ENCODE data around the gene WDR7.
"Not testable (repeated sequence)": the region's sequence is repeated elsewhere in the genome, so short reads cannot be mapped to it uniquely, and the experiment has no call there.

The WDR7 gene

DNA sequence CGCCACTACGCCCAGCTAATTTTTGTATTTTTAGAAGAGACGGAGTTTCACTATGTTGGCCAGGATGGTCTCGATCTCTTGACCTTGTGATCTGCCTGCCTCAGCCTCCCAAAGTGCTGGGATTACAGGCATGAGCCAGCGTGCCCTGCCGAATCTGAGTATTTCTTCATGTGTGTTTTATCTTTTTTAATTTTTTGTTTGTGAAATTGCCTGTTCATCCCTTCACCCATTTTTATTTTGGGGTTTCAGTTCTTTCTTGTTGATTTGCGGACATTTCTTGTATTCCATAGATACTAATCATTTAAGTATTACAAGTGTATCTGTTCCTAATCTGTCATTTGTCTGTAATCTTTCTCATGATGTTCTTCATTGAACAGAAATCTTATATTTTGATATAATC lies 3.1 kb downstream of the WDR7 start:
- not testable (repeated sequence) for DNase-seq (ENCODE audit: low read depth, low spot score)

GRCh38 chr18:56658261-56658660 lies 7.1 kb downstream of the WDR7 start:
- no peak for DNase-seq (ENCODE audit: low read depth, low spot score)

GRCh38 chr18:56659111-56659510 lies 8.0 kb downstream of the WDR7 start:
- no peak for DNase-seq (ENCODE audit: low read depth, low spot score)

DNA sequence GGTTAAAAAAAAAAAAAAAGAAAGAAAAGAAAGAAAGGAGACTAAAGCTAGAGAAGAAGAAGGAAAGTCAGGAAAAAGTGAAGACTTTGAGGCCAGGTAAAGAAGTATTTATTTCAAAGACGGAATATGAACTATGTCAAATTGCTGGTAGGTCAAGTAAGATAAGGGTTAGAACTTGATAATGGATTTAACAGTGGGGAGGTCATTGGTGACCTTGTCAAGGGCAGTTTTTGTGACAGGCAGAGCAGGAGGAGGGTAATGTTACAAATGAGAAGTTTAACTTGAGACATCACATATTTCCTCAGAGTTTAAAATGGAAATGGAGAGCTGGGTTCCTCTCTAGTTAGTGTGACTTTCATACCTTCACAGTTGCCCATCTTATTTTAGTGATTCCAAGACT lies 9.5 kb downstream of the WDR7 start:
- DNase-seq (ENCODE audit: low read depth, low spot score), result no peak

DNA sequence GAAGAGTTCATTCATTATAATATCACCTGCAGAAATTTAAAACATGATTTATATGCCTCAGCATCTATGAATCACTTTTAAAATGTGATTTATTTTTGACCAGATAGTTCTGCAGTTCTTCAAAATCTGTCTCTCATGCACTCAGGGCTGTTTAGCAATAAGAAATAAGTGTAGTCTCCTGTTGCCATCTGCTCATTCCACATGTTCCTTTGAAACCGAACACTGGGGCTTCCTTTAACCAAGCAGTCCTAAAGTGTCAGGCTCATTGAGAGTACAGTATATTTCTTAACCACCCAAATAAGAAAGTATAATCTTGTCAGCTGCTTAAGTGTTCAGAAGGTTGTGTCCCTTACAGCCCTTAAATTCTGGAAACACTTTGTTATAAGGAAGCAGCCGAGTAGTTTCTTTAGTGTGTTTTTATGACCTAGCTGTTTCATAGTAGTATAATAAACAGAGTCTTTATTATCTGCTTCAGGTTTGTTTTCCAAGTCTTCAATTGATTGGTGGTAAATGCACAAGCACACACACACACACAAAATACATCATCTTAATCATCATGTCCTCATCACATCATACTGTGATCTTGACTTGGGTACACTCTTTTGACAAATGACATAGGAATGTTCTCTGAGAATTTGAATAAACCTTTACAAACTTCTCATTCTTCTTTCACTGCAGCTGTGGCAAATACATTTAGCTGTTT lies 10.4 kb downstream of the WDR7 start:
- no peak for DNase-seq (ENCODE audit: low read depth, low spot score)

- DNase-seq (ENCODE audit: low read depth, low spot score), result no peak
Observed at GRCh38 chr18:56662063-56662408, 10.9 kb downstream of the WDR7 start.

- DNase-seq (ENCODE audit: low read depth, low spot score), result no peak
Observed at GRCh38 chr18:56662502-56662901, 11.3 kb downstream of the WDR7 start.

DNA sequence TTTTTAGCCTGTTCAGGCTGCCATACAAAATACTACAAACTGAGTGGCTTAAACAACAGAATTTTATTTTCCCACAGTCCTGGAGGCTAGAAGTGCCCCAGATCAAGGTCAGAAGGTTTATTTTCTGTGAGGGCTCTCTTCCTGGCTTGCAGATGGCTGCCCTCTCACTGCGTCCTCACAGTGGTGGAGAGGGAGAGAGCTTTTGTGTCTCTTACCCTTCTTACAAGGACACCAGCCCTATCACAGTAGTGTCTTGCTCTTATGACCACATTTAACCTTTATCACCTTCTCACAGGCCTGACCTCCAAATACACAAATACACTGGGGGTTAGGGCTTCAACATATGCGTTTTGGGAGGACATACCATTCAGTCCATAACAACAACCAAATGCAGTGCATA lies 11.7 kb downstream of the WDR7 start:
- DNase-seq (ENCODE audit: low read depth, low spot score), result no peak

DNA sequence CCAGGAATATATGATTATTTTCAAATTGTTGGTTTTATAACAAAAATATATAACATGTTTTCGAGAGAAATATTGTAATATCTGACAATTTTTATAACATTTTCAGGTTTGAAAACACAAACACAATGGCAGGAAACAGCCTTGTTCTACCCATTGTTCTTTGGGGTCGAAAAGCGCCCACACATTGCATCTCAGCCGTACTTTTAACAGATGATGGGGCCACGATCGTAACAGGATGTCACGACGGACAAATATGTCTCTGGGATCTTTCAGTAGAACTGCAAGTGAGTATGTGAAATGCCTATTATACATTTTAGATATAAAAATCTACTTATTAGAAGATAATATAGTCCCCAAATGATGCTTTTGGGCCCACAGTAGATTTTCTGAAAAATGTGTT lies 21.2 kb downstream of the WDR7 start:
- no peak for DNase-seq (ENCODE audit: low read depth, low spot score)

DNA sequence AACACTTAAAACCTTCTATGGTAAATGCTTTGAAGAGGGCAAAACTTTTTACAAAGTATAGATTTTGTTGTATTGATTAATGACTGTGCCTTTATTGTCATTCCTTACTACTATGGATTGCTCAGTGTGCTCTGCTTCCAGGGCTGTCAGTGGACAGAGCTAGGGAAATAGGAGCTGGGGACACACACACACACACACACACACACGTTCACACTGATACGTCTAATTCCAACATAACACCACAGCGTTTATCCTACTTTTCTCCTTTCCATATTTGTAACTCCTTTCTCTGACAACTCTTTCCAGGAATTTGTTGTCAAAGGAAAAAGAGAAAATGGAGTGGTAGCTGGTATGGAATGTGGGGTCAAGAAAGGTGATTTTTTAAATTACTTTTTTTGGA lies 21.8 kb downstream of the WDR7 start:
- DNase-seq (ENCODE audit: low read depth, low spot score), result no peak

- DNase-seq (ENCODE audit: low read depth, low spot score), result no peak
Observed at GRCh38 chr18:56676639-56677038, 25.5 kb downstream of the WDR7 start.

DNA sequence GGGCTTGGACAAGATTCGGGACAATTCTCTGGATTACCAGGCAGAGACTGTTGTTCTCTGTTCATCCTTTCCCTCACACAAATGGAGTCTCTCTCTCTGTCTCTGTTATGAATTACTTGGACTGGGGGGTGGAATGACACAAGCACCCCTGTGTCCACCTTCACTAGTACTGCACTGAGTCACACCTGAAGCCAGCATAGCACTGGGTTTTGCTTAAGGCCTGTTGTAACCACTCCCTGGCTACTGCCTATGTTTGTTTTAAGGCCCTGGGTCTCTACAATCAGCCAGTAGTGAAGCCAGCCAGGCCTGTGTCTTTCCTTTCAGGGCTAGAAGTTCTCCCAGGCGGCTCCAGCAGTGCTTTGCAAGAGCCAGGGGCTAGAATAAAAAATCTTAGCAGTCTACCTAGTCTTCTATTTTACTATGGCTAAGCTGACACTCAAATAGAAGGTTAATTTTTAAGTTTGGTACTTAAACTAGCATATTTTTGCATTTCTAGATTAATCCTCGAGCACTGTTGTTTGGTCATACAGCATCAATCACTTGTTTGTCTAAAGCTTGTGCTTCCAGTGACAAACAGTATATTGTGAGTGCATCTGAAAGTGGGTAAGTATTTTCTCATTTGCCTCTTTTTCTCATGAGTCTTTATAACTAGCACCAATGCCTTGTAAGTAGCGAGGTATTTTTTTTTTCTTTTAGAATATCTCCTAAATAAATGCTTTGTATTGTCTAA lies 27.8 kb downstream of the WDR7 start:
- DNase-seq (ENCODE audit: low read depth, low spot score), result no peak

DNA sequence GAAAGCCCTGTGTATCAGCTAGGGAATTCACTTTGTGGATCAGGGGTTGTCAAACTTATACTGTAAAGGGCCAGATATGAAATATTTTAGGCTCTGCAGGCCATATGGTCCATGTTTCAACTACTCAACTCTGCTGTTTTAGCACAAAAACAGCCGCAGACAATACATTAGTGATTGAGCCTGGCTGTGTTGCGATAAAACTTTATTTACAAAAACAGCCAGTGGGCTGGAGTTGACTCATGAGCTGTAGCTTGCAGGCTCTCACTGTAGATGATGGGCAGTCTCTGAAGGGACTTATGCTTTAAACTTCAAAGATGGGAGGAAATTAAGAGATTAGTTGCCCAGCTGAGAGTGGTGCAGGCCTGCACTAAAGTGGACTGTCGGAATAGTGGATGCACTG lies 33.1 kb downstream of the WDR7 start:
- no peak for DNase-seq (ENCODE audit: low read depth, low spot score)

GRCh38 chr18:56691530-56691929 lies 40.4 kb downstream of the WDR7 start:
- no peak for DNase-seq (ENCODE audit: low read depth, low spot score)

DNA sequence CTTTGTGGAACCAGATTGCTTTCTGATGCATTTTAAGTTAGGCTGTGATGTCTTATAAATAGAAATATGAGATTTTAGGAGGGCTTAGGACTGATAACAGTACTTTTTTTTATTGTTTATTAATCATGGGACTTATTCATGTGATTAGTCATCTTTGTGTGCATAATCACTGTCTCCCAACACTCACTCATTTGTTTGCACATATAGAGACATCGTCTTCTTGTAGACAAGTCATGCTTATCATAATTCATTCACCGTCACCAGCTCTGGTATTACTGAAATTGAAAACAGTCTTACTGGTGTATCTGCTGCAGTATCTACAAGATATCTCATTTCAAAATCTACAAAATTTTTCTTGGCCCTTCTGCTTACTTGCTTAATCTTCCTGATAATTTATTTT lies 45.8 kb downstream of the WDR7 start:
- DNase-seq (ENCODE audit: low read depth, low spot score), result no peak

- DNase-seq (ENCODE audit: low read depth, low spot score), result no peak
Observed at GRCh38 chr18:56702946-56703345, 51.8 kb downstream of the WDR7 start.

DNA sequence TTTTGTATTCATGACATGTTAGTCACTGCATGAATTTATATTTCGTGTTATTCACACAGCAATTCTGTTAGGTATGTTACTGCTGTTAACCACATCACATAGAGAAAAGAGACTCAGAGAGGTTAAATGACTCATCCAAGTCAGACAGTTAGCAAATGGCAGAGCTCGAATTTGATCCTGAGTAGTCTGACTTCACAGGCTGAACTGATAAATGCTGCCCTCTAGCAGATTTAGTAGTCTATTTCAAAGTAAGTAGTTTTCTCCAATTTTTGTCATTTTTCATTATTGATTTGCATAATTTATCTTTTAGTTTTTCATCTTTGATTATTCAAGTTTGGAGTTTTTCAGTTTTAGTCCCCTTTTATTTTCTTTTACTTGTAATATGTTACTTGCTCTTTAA lies 58.3 kb downstream of the WDR7 start:
- peak; percentile 1 for DNase-seq (ENCODE audit: low read depth, low spot score)

DNA sequence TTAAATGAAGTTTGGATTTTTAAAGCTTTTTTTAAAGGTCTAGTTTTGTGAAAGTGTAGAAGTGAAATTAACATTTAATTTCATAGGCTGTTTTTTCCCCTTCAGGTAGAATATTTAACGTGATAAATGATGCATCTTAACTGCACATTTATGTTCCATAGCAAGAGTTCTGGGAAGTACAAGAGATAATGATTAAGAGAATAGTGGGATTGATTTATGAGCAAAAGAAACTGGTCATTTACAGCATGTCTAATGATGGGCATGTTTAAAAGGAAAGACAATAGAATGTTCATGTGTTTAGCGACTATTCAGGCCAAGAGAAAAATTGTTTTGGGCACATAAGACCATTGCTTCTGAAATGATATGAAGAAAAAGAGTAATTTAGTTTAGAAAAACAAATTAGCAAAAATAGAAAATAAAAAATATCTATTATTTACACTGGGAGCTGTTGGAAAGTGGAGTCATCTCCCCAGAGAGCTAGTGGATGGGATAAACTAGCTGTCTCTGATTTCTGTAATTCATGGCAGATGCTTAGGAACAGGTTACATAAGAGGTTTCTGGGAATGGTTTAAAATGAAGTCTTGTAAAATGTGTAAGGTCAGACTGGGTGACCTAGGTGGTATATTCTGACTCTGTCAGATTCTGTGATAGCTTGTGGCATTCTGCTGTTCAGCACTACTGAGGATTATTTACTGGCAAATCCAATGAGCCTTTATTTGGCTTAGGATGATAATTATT lies 60.7 kb downstream of the WDR7 start:
- DNase-seq (ENCODE audit: low read depth, low spot score), result no peak

- no peak for DNase-seq (ENCODE audit: low read depth, low spot score)
Observed at GRCh38 chr18:56712761-56713160, 61.6 kb downstream of the WDR7 start.

DNA sequence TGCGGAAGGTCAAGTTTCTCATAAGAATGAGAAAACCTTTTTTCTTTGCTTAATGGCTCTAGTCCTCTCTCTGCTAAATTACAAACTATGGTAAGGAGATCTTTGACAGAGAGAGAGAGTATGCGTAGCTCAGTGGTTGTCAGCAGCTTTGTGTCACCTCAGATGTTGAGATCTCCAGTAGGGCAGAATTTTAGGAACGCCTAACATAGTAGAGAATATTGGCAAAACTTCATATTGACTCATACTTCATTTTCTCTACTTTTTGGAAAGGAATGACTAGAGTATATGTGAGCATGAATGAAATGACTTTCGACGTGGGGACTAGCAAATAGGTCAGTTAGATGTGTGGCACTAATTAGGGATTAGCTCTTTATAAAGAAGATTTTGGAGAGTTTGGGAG lies 64.0 kb downstream of the WDR7 start:
- DNase-seq (ENCODE audit: low read depth, low spot score), result no peak

DNA sequence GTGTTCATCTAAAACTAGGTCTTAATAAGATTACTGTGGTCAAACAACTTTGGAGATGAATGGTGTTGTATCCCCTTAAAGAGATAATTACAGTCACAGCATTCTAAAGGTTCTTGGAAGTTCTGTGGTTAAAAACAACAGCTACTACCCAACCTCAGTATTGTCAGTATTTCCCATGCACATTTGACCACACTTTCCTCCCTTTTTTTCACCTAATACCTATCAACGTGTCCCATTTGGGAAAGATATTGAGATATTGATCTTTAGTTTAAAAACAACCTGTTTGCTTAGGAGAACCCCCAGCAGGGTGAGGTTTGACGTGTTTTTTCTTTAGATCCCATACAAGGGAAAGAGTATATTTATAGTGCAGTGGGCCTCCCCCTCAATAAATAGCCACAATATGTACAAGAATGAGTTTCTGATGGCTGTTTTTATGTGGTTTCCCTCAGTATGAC lies 65.6 kb downstream of the WDR7 start:
- DNase-seq (ENCODE audit: low read depth, low spot score), result no peak

DNA sequence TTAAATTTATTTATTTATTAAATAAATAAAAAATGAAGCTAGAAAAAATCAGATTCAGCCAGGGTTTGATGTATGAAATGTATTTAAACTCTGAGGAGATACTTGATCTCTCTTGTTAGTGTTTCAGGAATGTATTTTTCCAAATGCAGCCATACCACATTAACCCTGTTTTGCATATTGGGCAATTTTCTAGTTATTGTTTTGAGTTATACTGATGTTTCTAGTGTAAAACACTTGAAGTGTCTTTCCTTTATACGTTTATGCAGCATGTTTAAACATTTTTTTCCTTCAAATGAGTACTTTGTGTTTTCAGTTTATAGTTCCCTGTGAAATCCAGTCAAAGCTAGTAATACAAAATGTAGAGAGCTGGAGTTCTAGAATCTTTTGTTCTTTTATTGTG lies 69.9 kb downstream of the WDR7 start:
- no peak for DNase-seq (ENCODE audit: low read depth, low spot score)

GRCh38 chr18:56721491-56721890 lies 70.3 kb downstream of the WDR7 start:
- no peak for DNase-seq (ENCODE audit: low read depth, low spot score)
